Muscle layer of duodenum (tissue), 2 donors: Measurements from ENCODE around the gene SLC6A13.

Experiments used
- H3K27ac ChIP-seq: one replicate; pipeline ENCODE4 v1.7.0; 2013; ENCODE audit warnings: mild to moderate bottlenecking, low read length
- H3K27me3 ChIP-seq: one replicate; pipeline ENCODE4 v1.7.0; 2013; ENCODE audit warnings: low read depth, mild to moderate bottlenecking, control low read depth, low read length
- H3K36me3 ChIP-seq, 2 donors: one replicate each; pipeline ENCODE4 v1.7.0; 2013; ENCODE audit warnings: low read length in 2 of 2, control low read depth in 1 of 2, mild to moderate bottlenecking in 1 of 2; ENCODE audit not compliant: insufficient read depth in 2 of 2, control insufficient read depth in 1 of 2
- H3K4me1 ChIP-seq, 2 donors: one replicate each; pipeline ENCODE4 v1.7.0; 2013; ENCODE audit warnings: low read length in 2 of 2, mild to moderate bottlenecking in 2 of 2, control low read depth in 1 of 2, moderate library complexity in 1 of 2; ENCODE audit not compliant: insufficient read depth in 2 of 2, control insufficient read depth in 1 of 2
- H3K4me3 ChIP-seq, 2 donors: one replicate each; pipeline ENCODE4 v1.7.0; 2013; ENCODE audit warnings: low read length in 2 of 2, low read depth in 1 of 2, mild to moderate bottlenecking in 1 of 2
- H3K9me3 ChIP-seq, 2 donors: one replicate each; pipeline ENCODE4 v1.7.0; 2013; ENCODE audit warnings: low read length in 2 of 2, control low read depth in 1 of 2, mild to moderate bottlenecking in 1 of 2; ENCODE audit not compliant: control insufficient read depth in 1 of 2
- donor health status: healthy.

The SLC6A13 gene

DNA sequence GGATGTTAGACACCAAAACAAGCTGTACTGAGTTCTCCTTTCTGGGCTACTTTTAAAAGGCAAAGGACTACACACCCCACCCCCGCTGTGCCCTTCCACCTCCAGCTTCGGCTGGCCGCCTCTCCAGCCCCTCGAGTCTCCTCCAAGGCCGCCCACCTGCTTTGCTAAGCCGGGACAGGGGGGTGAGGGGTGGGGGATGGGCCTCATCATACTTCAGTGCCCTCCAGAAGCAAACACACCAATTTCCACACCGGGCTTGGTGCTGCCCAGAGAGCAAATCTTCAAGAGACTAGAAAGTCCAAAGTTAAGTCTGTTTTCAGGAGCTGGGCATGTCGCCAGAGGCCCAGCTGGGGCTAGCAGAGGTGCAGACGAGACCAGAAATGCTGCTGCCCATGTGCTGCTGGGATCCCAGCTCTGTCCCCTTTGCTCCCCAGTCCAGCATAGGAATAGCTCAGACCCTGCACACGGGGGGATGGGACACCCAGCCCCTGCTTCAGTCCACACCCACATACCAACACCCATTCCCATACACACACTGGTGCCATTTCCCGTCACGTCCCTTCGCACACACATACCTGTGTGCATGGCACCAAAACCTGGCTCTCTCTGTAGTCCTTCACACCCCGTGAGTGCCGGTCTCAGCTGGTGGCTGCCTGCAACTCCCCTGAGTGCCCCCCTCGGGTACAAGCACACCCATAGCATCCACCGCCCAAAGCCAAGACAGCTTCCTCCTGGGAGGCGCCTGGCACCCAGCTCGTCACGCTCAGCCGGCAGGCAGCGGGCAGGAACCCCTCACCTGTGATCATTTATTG, 49.7 kb downstream of the SLC6A13 start:
- Histone ChIP-seq H3K9me3 (no peaks in the 10 kb centered on the region), H3K4me1 (peaks cover 0 to 7% of the 10 kb centered on the region in 2 donors), H3K27ac (no peak overlapping the region), H3K27me3 (no peaks in the 10 kb centered on the region), H3K4me3 (peak overlapping the region in 1 of 2 donors; percentile 33), H3K36me3 (no peaks in the 10 kb centered on the region)

GRCh38 chr12:212415-212714, 50.3 kb downstream of the SLC6A13 start:
- Histone ChIP-seq H3K36me3 (no peaks in the 10 kb centered on the region), H3K4me3 (no peak overlapping the region), H3K4me1 (peaks cover 0 to 7% of the 10 kb centered on the region in 2 donors), H3K9me3 (no peaks in the 10 kb centered on the region), H3K27me3 (no peaks in the 10 kb centered on the region), H3K27ac (peak overlapping the region; percentile 31)

- peak overlapping the region; percentile 31 for H3K27ac ChIP-seq
- H3K4me3 ChIP-seq: no peak overlapping the region
- H3K4me1 ChIP-seq: peaks cover 0 to 7% of the 10 kb centered on the region in 2 donors
- H3K27me3 ChIP-seq: no peaks in the 10 kb centered on the region
- H3K9me3 ChIP-seq: no peaks in the 10 kb centered on the region
- no peaks in the 10 kb centered on the region for H3K36me3 ChIP-seq
Measured at GRCh38 chr12:211639-212414, 50.8 kb downstream of the SLC6A13 start.

DNA sequence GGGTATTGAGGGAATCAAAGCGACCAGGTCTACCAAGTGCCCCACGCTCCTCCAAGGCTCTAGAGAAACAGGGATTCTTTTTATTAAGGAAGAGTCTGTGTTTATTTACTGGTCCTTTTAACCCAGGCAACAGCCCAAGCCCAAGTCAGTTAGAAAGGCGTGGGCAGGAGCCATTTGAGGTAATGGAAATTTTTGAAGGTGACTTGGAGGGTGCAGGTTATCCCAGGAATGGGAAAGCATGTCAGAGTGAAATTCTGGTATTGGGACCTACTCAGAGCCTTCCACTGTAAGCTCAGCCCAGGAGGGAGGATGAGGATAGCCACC, 51.5 kb downstream of the SLC6A13 start:
- no peaks in the 10 kb centered on the region for H3K27me3 ChIP-seq

DNA sequence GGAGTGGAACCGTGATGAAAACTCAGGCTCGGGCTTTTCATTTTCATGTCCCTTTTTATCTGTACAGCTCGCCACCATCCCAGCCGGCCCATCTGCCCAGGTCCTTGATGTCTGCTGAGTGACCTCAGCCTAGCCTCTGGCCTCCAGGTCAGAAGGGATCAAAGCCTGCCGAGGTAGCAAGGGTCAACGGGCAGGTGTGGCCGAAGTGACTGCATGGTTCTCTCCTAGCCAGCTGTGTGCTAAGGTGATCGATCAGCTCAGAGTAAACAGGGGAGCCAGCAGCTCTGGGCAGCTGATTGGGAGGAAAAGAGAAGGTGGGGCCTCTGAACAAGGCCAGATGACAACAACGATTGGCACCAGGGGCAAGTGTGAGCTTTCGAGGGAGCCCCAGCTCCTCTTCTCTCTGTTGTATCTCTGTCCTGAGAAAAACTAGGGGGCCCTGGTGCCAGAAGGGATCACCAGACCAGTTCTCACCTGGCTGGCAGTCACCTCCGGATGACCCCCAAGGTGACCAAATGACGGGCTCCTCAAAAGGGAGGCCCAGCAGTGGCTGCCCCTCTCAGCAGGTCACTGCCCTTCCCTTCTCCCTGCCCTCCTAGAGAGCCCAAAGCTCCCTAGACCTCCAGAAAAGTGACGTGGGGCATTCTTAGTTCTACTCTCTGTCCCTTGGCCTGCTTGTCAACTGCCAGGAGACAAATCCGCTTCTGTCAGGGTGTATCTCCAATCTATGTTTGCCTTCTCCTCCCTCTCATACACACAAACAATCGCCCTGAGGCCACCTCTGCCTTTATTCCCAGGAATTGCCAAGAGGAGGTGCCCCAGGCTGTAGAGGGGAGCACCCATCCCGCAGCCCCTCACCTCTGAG, 52.1 kb downstream of the SLC6A13 start:
- H3K4me1 ChIP-seq: peaks cover 0 to 7% of the 10 kb centered on the region in 2 donors
- H3K36me3 ChIP-seq: no peaks in the 10 kb centered on the region
- H3K9me3 ChIP-seq: no peaks in the 10 kb centered on the region
- H3K27ac ChIP-seq: no peak overlapping the region
- H3K27me3 ChIP-seq: no peaks in the 10 kb centered on the region
- no peak overlapping the region for H3K4me3 ChIP-seq

More for the DNA sequence above, 51.5 kb downstream of the SLC6A13 start:
- Histone ChIP-seq H3K9me3 (no peaks in the 10 kb centered on the region), H3K36me3 (no peaks in the 10 kb centered on the region), H3K27ac (no peak overlapping the region), H3K4me3 (no peak overlapping the region), H3K4me1 (peaks cover 0 to 7% of the 10 kb centered on the region in 2 donors)

DNA sequence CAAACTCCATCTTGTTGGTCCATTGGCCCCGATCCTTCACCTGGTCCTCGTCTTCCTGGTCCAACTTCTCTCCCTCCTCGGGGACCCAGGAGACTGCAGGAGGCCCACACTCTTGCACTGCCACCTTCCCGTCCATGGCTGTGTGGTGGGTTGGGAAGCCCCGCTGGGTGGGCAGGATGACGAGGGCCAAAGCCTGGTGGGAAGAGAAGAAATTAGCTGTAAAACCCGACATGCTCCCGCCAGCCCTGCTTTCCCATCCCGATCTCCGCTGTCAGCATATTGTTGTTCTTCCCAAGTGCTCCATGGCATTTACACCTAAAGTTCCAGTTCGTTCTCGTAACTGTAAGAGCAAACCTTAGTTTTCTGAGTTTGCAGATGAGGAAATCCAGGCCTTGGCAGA, 52.8 kb downstream of the SLC6A13 start:
- Histone ChIP-seq H3K27ac (no peak overlapping the region), H3K4me3 (no peak overlapping the region), H3K27me3 (no peaks in the 10 kb centered on the region), H3K4me1 (peaks cover 0 to 7% of the 10 kb centered on the region in 2 donors), H3K36me3 (no peaks in the 10 kb centered on the region), H3K9me3 (no peaks in the 10 kb centered on the region)

GRCh38 chr12:209246-209645, 53.4 kb downstream of the SLC6A13 start:
- no peak overlapping the region for H3K27ac ChIP-seq
- H3K27me3 ChIP-seq: peaks cover 2% of the 10 kb centered on the region

GRCh38 chr12:208813-209212, 53.8 kb downstream of the SLC6A13 start:
- peaks cover 7% of the 10 kb centered on the region for H3K27me3 ChIP-seq
- H3K4me1 ChIP-seq: peaks cover 0 to 12% of the 10 kb centered on the region in 2 donors
- H3K27ac ChIP-seq: no peak overlapping the region
- H3K36me3 ChIP-seq: no peaks in the 10 kb centered on the region
- no peaks in the 10 kb centered on the region for H3K9me3 ChIP-seq
- no peak overlapping the region for H3K4me3 ChIP-seq

More at GRCh38 chr12:209246-209645, 53.4 kb downstream of the SLC6A13 start:
- no peaks in the 10 kb centered on the region for H3K9me3 ChIP-seq
- no peaks in the 10 kb centered on the region for H3K36me3 ChIP-seq
- no peak overlapping the region for H3K4me3 ChIP-seq
- H3K4me1 ChIP-seq: peaks cover 0 to 8% of the 10 kb centered on the region in 2 donors

GRCh38 chr12:207804-208203, 54.8 kb downstream of the SLC6A13 start:
- H3K36me3 ChIP-seq: no peaks in the 10 kb centered on the region
- H3K27ac ChIP-seq: no peak overlapping the region
- no peak overlapping the region for H3K4me3 ChIP-seq
- peaks cover 0 to 15% of the 10 kb centered on the region in 2 donors for H3K4me1 ChIP-seq
- peaks cover 7% of the 10 kb centered on the region for H3K27me3 ChIP-seq
- H3K9me3 ChIP-seq: no peaks in the 10 kb centered on the region

- peaks cover 7% of the 10 kb centered on the region for H3K27me3 ChIP-seq
- no peak overlapping the region for H3K27ac ChIP-seq
- H3K4me1 ChIP-seq: peaks cover 0 to 11% of the 10 kb centered on the region in 2 donors
- H3K9me3 ChIP-seq: no peaks in the 10 kb centered on the region
- H3K36me3 ChIP-seq: no peaks in the 10 kb centered on the region
- H3K4me3 ChIP-seq: no peak overlapping the region
Measured at GRCh38 chr12:206746-207440, 55.7 kb downstream of the SLC6A13 start.
